Smooth muscle cell (in vitro differentiated cells): ENCODE data around the gene BRI3. TPM values are rescaled to one million over a fixed set of nuclear protein-coding genes. Genes with fewer than 3 reads are reported as not detected.

Experiments
- DNase-seq: peaks from one replicate; lab custom pipeline; 2025; ENCODE audit not compliant: unreplicated experiment; lab: John Stamatoyannopoulos, UW
- H2AFZ ChIP-seq: fragments of 200-600 bp; sonication (generic); 2 replicates; pipeline ENCODE4 v1.6.0; 2016; ENCODE audit warnings: antibody characterized with exemption, low read depth, mild to moderate bottlenecking
- H3F3A ChIP-seq: fragments of 200-600 bp; sonication (generic); 2 replicates; pipeline ENCODE4 v1.6.0; 2017; ENCODE audit warnings: antibody characterized with exemption, low read depth
- H3K27ac ChIP-seq: fragments of 200-600 bp; sonication (generic); 2 replicates; pipeline ENCODE4 v1.5.1; 2016; ENCODE audit warnings: low read depth, mild to moderate bottlenecking
- H3K27me3 ChIP-seq: fragments of 200-600 bp; sonication (generic); 2 replicates; pipeline ENCODE4 v1.6.1; 2016; ENCODE audit warnings: low read depth, mild to moderate bottlenecking
- H3K36me3 ChIP-seq: fragments of 200-600 bp; sonication (generic); 2 replicates; pipeline ENCODE4 v1.5.1; 2016; ENCODE audit warnings: low read depth
- H3K4me1 ChIP-seq: fragments of 200-600 bp; sonication (generic); 2 replicates; pipeline ENCODE4 v1.5.1; 2016; ENCODE audit warnings: low read depth
- H3K4me2 ChIP-seq: fragments of 200-600 bp; sonication (generic); 2 replicates; pipeline ENCODE4 v1.6.0; 2016; ENCODE audit warnings: mild to moderate bottlenecking
- H3K4me3 ChIP-seq: fragments of 200-600 bp; sonication (generic); 2 replicates; pipeline ENCODE4 v1.5.1; 2016; ENCODE audit warnings: mild to moderate bottlenecking
- H3K79me2 ChIP-seq: fragments of 200-600 bp; sonication (generic); 2 replicates; pipeline ENCODE4 v1.6.0; 2016; ENCODE audit warnings: low read depth, mild to moderate bottlenecking
- H3K9ac ChIP-seq: fragments of 200-600 bp; sonication (generic); 2 replicates; pipeline ENCODE4 v1.6.0; 2016; ENCODE audit warnings: low read depth
- H3K9me3 ChIP-seq: fragments of 200-600 bp; sonication (generic); replicated peaks from 2 replicates; pipeline ENCODE4 v1.5.1; 2016; ENCODE audit warnings: low read depth
- H4K20me1 ChIP-seq: fragments of 200-600 bp; sonication (generic); 2 replicates; pipeline ENCODE4 v1.6.0; 2016; ENCODE audit warnings: low read depth
- CTCF ChIP-seq: fragments of 200-600 bp; sonication (generic); IDR thresholded peaks from 2 replicates; pipeline ENCODE4 v1.5.1; 2017; ENCODE audit warnings: borderline replicate concordance, mild to moderate bottlenecking, antibody characterized with exemption; ENCODE audit not compliant: insufficient read depth, poor library complexity, severe bottlenecking
- WGBS: methylation state at CpG from one replicate; pipeline ENCODE4 v1.1.7; 2016; ENCODE audit warnings: low lambda C conversion rate; 5-methylcytosine and 5-hydroxymethylcytosine counted together
- polyA plus RNA-seq: library from polyadenylated mRNA; unstranded; fragments of >200 nt; fragmentation: Nextera tagmentation; extraction: Ambion mirVana; gene quantifications from 2 replicates; pipeline ENCODE4 v1.2.1, GENCODE V29; 2016
- total RNA-seq: library from RNA; depleted of rRNA; stranded (reverse); fragments of >200 nt; gene quantifications from 2 replicates; pipeline ENCODE4 v1.2.3, GENCODE V29; 2014

BRI3 gene
- total and polyA plus RNA-seq, 2 experiments from 2014 or later: 70.1 to 83.0 TPM

GRCh38 chr7:98303906-98304305, 22.4 kb downstream of the BRI3 start:
- no peaks in the 10 kb centered on the region for H3K79me2 ChIP-seq
- H4K20me1 ChIP-seq: peaks cover 59% of the 10 kb centered on the region
- H3K27ac ChIP-seq: peak overlapping the region; percentile 26
- H3K9me3 ChIP-seq: no peaks in the 10 kb centered on the region
- no peak for DNase-seq
- H3F3A ChIP-seq: peaks cover 3% of the 10 kb centered on the region
- peaks cover 12% of the 10 kb centered on the region for H3K4me1 ChIP-seq
- no peaks in the 10 kb centered on the region for H3K27me3 ChIP-seq
- no peaks in the 10 kb centered on the region for H3K36me3 ChIP-seq
- no peak for TF ChIP-seq CTCF
- peak overlapping the region; percentile 53 for H3K4me2 ChIP-seq
- H3K4me3 ChIP-seq: no peak overlapping the region
- no peak overlapping the region for H3K9ac ChIP-seq
- H2AFZ ChIP-seq: no peak overlapping the region
- 23% methylated on average over 15 of the region's 15 CpGs for WGBS

GRCh38 chr7:98305951-98306535, 24.6 kb downstream of the BRI3 start:
- Histone ChIP-seq H3K27me3 (no peaks in the 10 kb centered on the region), H3K9ac (no peak overlapping the region), H3K4me3 (no peak overlapping the region), H3K4me2 (no peak overlapping the region), H3K36me3 (no peaks in the 10 kb centered on the region), H3K4me1 (peaks cover 10% of the 10 kb centered on the region), H3K27ac (no peak overlapping the region), H3K9me3 (no peaks in the 10 kb centered on the region), H2AFZ (no peak overlapping the region), H3K79me2 (no peaks in the 10 kb centered on the region), H3F3A (peaks cover 3% of the 10 kb centered on the region), H4K20me1 (peaks cover 40% of the 10 kb centered on the region)
- 45% methylated on average over 22 of the region's 22 CpGs for WGBS
- DNase-seq: no peak
- no peak for TF ChIP-seq CTCF

GRCh38 chr7:98307971-98308466, 26.5 kb downstream of the BRI3 start:
- H3K4me3 ChIP-seq: no peak overlapping the region

More at GRCh38 chr7:98307971-98308466, 26.5 kb downstream of the BRI3 start:
- Histone ChIP-seq H3K79me2 (no peaks in the 10 kb centered on the region), H3K4me2 (no peak overlapping the region), H3K27ac (no peak overlapping the region), H4K20me1 (peaks cover 31% of the 10 kb centered on the region), H2AFZ (no peak overlapping the region), H3K4me1 (peaks cover 9% of the 10 kb centered on the region), H3K9me3 (no peaks in the 10 kb centered on the region), H3K27me3 (no peaks in the 10 kb centered on the region), H3F3A (peaks cover 3% of the 10 kb centered on the region), H3K36me3 (no peaks in the 10 kb centered on the region), H3K9ac (no peak overlapping the region)
- no peak for TF ChIP-seq CTCF
- 97% methylated on average over 14 of the region's 14 CpGs for WGBS
- no peak for DNase-seq
